GM18526 (cell line): Measurements from ENCODE around the gene OPA3.
A peak's percentile ranks its signal among the peaks of the same experiment; 100 is the strongest.

ENCODE experiments used
- POLR2A ChIP-seq: IDR thresholded peaks from 3 replicates; pipeline ENCODE4 v1.6.1; 2011; ENCODE audit not compliant: insufficient read length; ENCODE audit errors: extremely low read depth

OPA3 gene

GRCh38 chr19:45496349-45496953 is 88.2 kb downstream of the OPA3 start:
- no peak for TF ChIP-seq POLR2A

- no peak for TF ChIP-seq POLR2A
These were observed 89.4 kb downstream of the OPA3 start for GRCh38 chr19:45495178-45495577.

- TF ChIP-seq POLR2A: no peak
These were observed 90.2 kb downstream of the OPA3 start for GRCh38 chr19:45494261-45494916.

- peak; percentile 9 for TF ChIP-seq POLR2A
These were observed 91.8 kb downstream of the OPA3 start for GRCh38 chr19:45492627-45493470.

GRCh38 chr19:45492137-45492626 is 92.4 kb downstream of the OPA3 start:
- TF ChIP-seq POLR2A: no peak

DNA sequence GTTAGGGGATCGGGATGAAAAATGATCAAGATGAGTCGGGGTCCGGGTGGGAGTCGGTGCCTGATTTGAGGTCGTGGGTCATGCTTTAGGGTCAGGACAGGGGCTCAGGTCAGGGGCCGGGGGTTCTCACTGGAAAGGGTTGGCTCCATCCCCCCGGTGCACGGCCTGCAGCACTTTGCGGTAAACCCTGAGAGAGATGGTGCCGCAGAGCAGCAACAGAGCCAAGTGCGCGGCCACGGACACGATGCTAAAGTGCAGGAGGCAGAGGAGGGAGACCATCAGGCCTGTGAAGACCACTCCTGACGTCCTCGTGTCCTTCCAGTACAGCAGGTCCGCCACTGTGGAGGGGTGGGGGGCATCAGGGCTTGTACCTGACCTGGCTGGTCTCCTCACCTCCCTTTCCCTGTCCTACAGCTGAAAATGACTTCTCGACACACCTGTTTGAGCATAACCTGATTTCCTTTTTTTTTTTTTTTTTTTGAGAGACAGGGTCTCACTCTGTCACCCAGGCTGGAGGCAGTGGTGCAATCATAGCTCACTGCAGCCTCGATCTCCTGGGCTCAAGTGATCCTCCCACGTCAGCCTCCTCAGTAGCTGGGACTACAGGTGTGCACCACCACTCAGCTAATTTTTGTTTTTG is 95.3 kb downstream of the OPA3 start:
- no peak for TF ChIP-seq POLR2A

DNA sequence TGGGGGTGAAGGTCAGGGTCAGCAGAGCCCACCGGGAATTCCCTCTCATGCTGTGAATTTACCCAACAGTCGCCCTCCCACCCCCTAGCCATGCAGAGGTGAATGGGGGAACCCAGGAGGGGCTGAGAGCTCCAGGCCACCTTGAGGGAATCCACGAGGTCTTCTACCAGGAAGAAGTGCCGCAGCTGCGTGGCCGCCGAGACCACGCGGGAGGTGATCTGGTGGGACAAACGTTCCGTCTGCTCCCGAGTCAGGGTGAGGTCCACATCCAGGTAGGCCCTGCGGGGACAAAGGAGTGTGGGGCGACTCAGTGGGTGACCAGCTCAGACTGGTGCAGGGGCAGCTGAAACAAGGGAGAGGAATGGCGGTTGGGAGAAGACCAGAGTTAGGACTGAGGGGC is 95.9 kb downstream of the OPA3 start:
- no peak for TF ChIP-seq POLR2A

- no peak for TF ChIP-seq POLR2A
These were observed 99.1 kb downstream of the OPA3 start for GRCh38 chr19:45485305-45486077.

- no peak for TF ChIP-seq POLR2A
These were observed 100.2 kb downstream of the OPA3 start for GRCh38 chr19:45484273-45484945.

DNA sequence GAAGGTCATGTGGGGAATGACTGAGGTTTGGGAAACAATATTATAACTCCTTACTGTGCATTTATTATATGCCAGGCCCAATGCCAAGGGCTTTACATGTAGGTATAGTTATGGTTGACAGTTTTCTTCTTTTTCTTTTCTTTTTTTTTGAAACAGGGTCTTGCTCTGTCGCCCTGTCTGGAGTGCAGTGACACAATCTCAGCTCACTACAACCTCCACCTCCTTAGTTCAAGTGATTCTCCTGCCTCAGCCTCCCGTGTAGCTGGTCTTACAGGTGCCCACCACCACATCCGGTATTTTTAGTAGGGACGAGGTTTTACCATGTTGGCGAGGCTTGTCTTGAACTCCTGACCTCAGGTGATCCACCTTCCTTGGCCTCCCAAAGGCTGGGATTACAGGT is 101.6 kb downstream of the OPA3 start:
- TF ChIP-seq POLR2A: no peak

DNA sequence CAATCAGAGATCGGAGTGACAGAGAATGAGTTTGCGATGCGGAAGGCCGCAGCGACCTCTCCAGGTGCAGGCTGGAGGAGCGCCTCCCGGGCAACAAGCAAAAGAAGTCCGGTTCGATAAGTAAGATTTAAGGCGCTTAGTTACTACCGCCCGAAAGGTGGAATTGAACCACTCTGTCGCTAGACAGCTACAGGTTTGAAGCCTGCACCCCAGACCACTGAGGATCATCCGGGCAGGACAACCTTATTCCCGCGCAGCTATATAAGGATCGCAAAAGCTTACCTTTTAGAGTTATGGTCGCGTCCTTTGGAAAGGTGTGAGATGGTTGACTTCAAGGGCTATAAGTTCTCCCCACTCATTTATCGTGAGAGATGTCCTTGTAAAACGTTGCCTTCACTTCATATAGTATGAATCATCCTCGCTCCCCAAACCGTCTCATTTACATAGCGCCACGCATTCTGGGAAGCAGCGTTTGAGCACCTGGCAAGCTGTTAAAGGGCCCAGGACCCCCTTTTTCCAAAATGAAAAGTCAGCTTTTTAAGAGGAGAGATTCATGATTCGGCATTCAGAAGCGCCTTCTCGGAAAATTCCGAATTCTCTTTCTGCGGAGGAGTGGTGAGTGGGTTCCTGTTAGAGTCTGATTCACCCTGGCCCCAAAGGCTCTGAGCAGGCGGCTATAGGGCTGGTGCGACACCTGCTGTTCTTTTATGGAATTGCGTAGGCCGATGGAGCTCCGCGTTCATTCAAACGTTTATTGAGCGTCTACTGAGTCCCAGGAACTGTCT is 106.0 kb downstream of the OPA3 start:
- peak; percentile 47 for TF ChIP-seq POLR2A

GRCh38 chr19:45477713-45478453 is 106.7 kb downstream of the OPA3 start:
- no peak for TF ChIP-seq POLR2A
